GM12878 (cell line): Measurements from ENCODE around the gene EMILIN3. TPM values are rescaled to one million over a fixed set of nuclear protein-coding genes. Genes with fewer than 3 reads are reported as not detected.

ENCODE experiments used
- ATAC-seq: fragments of 200-7000 bp; cut with Tn5 transposase; 3 replicates; pipeline ENCODE4 v1.9.1; 2020; ENCODE audit warnings: mild to moderate bottlenecking, moderate library complexity
- BruUV-seq: library from RNA; stranded (reverse); fragments of 400-500 nt; replicated peaks from 2 replicates; lab custom pipeline; 2021; lab: Mats Ljungman, UMichigan
- CTCF ChIA-PET: fragments of 300-600 bp; sonication (Branson Sonifier 250); formaldehyde crosslinking; extraction: SDS; loops from one replicate; lab custom pipeline; 2021; ENCODE audit warnings: inconsistent platforms; lab: Yijun Ruan, JAX
- POLR2A ChIA-PET: fragments of 350-600 bp; formaldehyde crosslinking; extraction: SDS; loops from one replicate; lab custom pipeline; 2021; ENCODE audit warnings: inconsistent platforms; lab: Charles Lee
- RAD21 ChIA-PET: fragments of 300-600 bp; sonication (Branson Sonifier 250); formaldehyde crosslinking; loops from one replicate; lab custom pipeline; 2023; ENCODE audit warnings: antibody characterized with exemption; ENCODE audit not compliant: unreplicated experiment; lab: Charles Lee
- SMC1A ChIA-PET: fragments of 300-600 bp; sonication (Branson Sonifier 250); formaldehyde crosslinking; loops from one replicate; lab custom pipeline; 2023; ENCODE audit not compliant: unreplicated experiment, uncharacterized antibody; lab: Charles Lee
- DNase-seq: peaks from one replicate; pipeline ENCODE4 v3.0.0-alpha.2; 2011; ENCODE audit warnings: low read depth, low spot score
- FAIRE-seq: peaks from 3 replicates; lab custom pipeline; 2011; peaks lifted over from hg19 to GRCh38; lab: Jason Lieb, UNC
- H2AFZ ChIP-seq: 2 replicates; pipeline ENCODE4 v1.6.0; 2011; ENCODE audit warnings: low read depth, low read length, control low read depth; ENCODE audit not compliant: control insufficient read depth
- H3K27ac ChIP-seq: 2 replicates; pipeline ENCODE4 v1.5.1; 2011; ENCODE audit warnings: control low read depth; ENCODE audit not compliant: control insufficient read depth, insufficient read depth
- H3K27me3 ChIP-seq, 2 experiments: replicated peaks in 1 of 2; 2 replicates each; pipeline versions ENCODE4 v1.6.0 to v1.6.1; 2011; ENCODE audit warnings: low read length in 1 of 2; ENCODE audit not compliant: control insufficient read depth in 2 of 2, insufficient read depth in 2 of 2
- H3K36me3 ChIP-seq, 2 experiments: 2 replicates each; pipeline ENCODE4 v1.5.1; 2011; ENCODE audit warnings: low read length in 1 of 2; ENCODE audit not compliant: control insufficient read depth in 2 of 2, insufficient read depth in 2 of 2
- H3K4me1 ChIP-seq: 2 replicates; pipeline ENCODE4 v1.6.1; 2011; ENCODE audit warnings: mild to moderate bottlenecking, low read length, moderate library complexity, mixed read lengths; ENCODE audit not compliant: control insufficient read depth, insufficient read depth
- H3K4me2 ChIP-seq: 2 replicates; pipeline ENCODE4 v1.6.0; 2011; ENCODE audit warnings: control low read depth; ENCODE audit not compliant: control insufficient read depth, insufficient read depth
- H3K4me3 ChIP-seq: fragments of 200-600 bp; sonication (generic); 2 replicates; pipeline ENCODE4 v1.5.1; 2016
- H3K79me2 ChIP-seq: 2 replicates; pipeline ENCODE4 v1.6.0; 2011; ENCODE audit warnings: low read length; ENCODE audit not compliant: control insufficient read depth, insufficient read depth
- H3K9ac ChIP-seq: 2 replicates; pipeline ENCODE4 v1.8.0; 2011; ENCODE audit warnings: low read length, control low read depth, mixed read lengths; ENCODE audit not compliant: control insufficient read depth, insufficient read depth
- H3K9me3 ChIP-seq: replicated peaks from 3 replicates; pipeline ENCODE4 v1.5.1; 2011; ENCODE audit warnings: mild to moderate bottlenecking, low read length; ENCODE audit not compliant: control insufficient read depth, insufficient read depth
- H4K20me1 ChIP-seq: 2 replicates; pipeline ENCODE4 v1.6.0; 2011; ENCODE audit not compliant: control insufficient read depth, insufficient read depth
- CBFB ChIP-seq: IDR thresholded peaks from 2 replicates; pipeline ENCODE4 v1.6.1; 2016; ENCODE audit warnings: antibody characterized with exemption, low read depth
- IKZF1 ChIP-seq: fragments of 450-650 bp; conservative IDR thresholded peaks from 2 replicates; pipeline ENCODE4 v1.6.1; 2017; ENCODE audit warnings: antibody characterized with exemption, mild to moderate bottlenecking
- IKZF2 ChIP-seq, 2 experiments: fragments of 450-650 bp; IDR thresholded peaks; 2 replicates each; pipeline ENCODE4 v1.6.1; 2017; ENCODE audit warnings: mild to moderate bottlenecking in 2 of 2, moderate library complexity in 2 of 2
- LARP7 ChIP-seq: fragments of 450-650 bp; IDR thresholded peaks from 2 replicates; pipeline ENCODE4 v1.6.1; 2017; ENCODE audit warnings: mild to moderate bottlenecking
- PBX3 ChIP-seq: IDR thresholded peaks from 2 replicates; pipeline ENCODE4 v1.6.1; 2011; ENCODE audit warnings: mild to moderate bottlenecking, low read depth, low read length, moderate library complexity; ENCODE audit not compliant: insufficient replicate concordance
- RELA ChIP-seq: fragments of 450-650 bp; IDR thresholded peaks from 2 replicates; pipeline ENCODE4 v1.8.0; 2014; ENCODE audit warnings: borderline replicate concordance; ENCODE audit not compliant: partially characterized antibody
- SP1 ChIP-seq: IDR thresholded peaks from one replicate; pipeline ENCODE4 v1.6.1; 2011; ENCODE audit warnings: low read depth, low read length
- SPI1 ChIP-seq: IDR thresholded peaks from 2 replicates; pipeline ENCODE4 v1.6.1; 2011; ENCODE audit warnings: low read depth, mild to moderate bottlenecking, low read length, moderate library complexity, borderline replicate concordance; ENCODE audit not compliant: insufficient read depth
- SRF ChIP-seq, 2 experiments: IDR thresholded peaks; 2 replicates each; pipeline ENCODE4 v1.6.1; 2011; ENCODE audit warnings: low read depth in 2 of 2, low read length in 2 of 2, mild to moderate bottlenecking in 1 of 2, moderate library complexity in 1 of 2
- STAT3 ChIP-seq: IDR thresholded peaks from 2 replicates; pipeline ENCODE4 v1.6.1; 2011; ENCODE audit warnings: low read depth, low read length, improper control_type of control experiment
- SUZ12 ChIP-seq: fragments of 200-600 bp; sonication (generic); IDR thresholded peaks from one replicate; pipeline ENCODE4 v1.6.1; 2018; ENCODE audit warnings: antibody characterized with exemption, mild to moderate bottlenecking; ENCODE audit not compliant: unreplicated experiment
- TBL1XR1 ChIP-seq: IDR thresholded peaks from 2 replicates; pipeline ENCODE4 v1.6.1; 2012; ENCODE audit warnings: low read depth, low read length, improper control_type of control experiment
- TCF3 ChIP-seq: IDR thresholded peaks from 2 replicates; pipeline ENCODE4 v1.6.1; 2012; ENCODE audit warnings: low read depth, mild to moderate bottlenecking, low read length, borderline replicate concordance; ENCODE audit not compliant: insufficient read depth
- ZBED1 ChIP-seq: IDR thresholded peaks from 2 replicates; pipeline ENCODE4 v1.6.1; 2016; ENCODE audit warnings: borderline replicate concordance
- ZNF622 ChIP-seq: fragments of 450-650 bp; IDR thresholded peaks from 2 replicates; pipeline ENCODE4 v1.6.1; 2017; ENCODE audit warnings: mild to moderate bottlenecking, inconsistent platforms
- WGBS: methylation state at CpG from one replicate; pipeline ENCODE4 v1.1.6; 2016; ENCODE audit warnings: low lambda C conversion rate; ENCODE audit not compliant: insufficient replicate concordance, insufficient coverage; ENCODE audit errors: missing lambda C conversion rate; 5-methylcytosine and 5-hydroxymethylcytosine counted together
- in situ Hi-C: fragments of 300-500 bp; cut with MboI; formaldehyde crosslinking; loops from 9 replicates; pipeline ENCODE4 v1.14.3; 2018; ENCODE audit warnings: mixed read lengths
- intact Hi-C: fragments of 100-400 bp; cut with micrococcal nuclease; formaldehyde crosslinking; loops from one replicate; pipeline ENCODE4 v1.14.2; 2022; ENCODE audit not compliant: unreplicated experiment
- polyA plus RNA-seq, 11 experiments: library from polyadenylated mRNA; depleted of rRNA in 4 of 11; unstranded in 6 of 11; stranded (reverse) in 5 of 11; fragments of >200 nt; fragmentation: Nextera tagmentation in 4 of 11; fragmentation: Illumina TruSeq in 1 of 11; extraction: Ambion mirVana in 4 of 11; extraction: Trizol in 1 of 11; gene quantifications; 1 replicate in 1 of 11; 2 replicates in 10 of 11; pipeline versions ENCODE4 v1.2.1 to v1.2.3, GENCODE V29; 2011 to 2016; ENCODE audit warnings: inconsistent platforms in 2 of 11, missing spikeins in 2 of 11, low read depth in 1 of 11
- total RNA-seq, 4 experiments: library from RNA; depleted of rRNA in 3 of 4; stranded (reverse); fragments of >200 nt in 3 of 4; fragmentation: Illumina TruSeq in 1 of 4; extraction: Trizol in 1 of 4; gene quantifications; 2 replicates each; pipeline versions ENCODE4 v1.2.1 to v1.2.3, GENCODE V29; 2013 to 2021
- TF ChIP-seq, protein P1 (sequence below): IDR thresholded peaks from 2 replicates; pipeline ENCODE4 v1.6.1; 2012; ENCODE audit warnings: mild to moderate bottlenecking, low read depth, low read length
- TF ChIP-seq, protein P2 (sequence below): IDR thresholded peaks from 2 replicates; pipeline ENCODE4 v1.6.1; 2012; ENCODE audit warnings: low read depth, low read length, improper control_type of control experiment

The EMILIN3 gene
- total and polyA plus RNA-seq, 10 of the 15 experiments (the other 5 are each of a cell fraction or from before 2014, with no cell fraction given): not detected

DNA sequence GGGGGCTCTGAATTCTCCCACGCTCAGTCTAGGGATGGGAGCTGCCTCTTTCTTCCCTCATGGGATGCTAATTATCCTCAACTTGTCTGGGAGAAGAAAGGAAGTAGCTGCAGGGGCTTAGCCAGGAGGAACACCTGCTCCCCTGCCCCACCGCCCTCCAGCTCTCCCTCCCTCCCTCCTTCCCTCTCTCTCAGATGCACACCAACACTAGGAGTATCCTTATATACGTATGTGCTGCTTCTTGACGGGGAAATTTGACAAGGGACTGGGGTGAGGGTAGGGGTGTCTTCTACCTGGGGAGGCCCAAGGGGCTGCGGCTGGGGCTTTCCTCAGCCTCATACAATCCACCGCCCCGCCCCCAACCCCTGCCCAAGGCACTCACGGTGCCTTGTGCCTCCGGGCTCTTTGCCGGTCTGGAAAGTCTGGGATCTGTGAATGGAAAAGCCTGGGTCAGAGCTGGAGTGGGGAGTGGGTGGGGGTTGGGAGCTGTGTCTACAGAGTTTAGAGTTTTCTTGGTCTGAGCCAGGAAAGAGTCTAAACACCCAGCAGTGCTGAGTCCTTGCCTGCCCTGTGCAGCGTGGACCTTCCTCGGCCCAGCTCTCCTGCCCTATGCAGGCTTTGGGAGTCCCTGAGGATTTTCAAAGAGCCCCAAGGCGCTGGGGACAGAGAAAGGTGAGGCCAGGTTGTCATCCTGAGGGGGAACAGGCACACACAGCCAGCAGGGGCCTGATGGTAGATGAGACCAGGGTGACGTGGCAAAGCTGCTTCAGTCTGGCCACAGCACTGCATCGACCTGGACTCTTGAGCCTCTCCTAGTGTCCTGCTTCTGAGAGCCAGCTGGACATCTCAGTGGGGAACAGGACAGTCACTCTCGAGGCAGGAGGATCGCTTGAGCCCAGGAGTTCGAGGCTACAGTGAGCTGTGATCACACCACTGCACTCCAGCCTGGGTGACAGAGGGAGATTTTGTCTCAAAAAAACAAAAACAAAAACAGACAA lies 29.3 kb upstream of the EMILIN3 start:
- no peaks in the 10 kb centered on the region for H3K36me3 ChIP-seq
- CTCF ChIA-PET: no interaction called here
- POLR2A ChIA-PET: no interaction called here
- H3K79me2 ChIP-seq: no peaks in the 10 kb centered on the region
- 45% methylated on average over 17 of the region's 18 CpGs for WGBS
- no peak for TF ChIP-seq CBFB
- no peak for TF ChIP-seq SUZ12
- no peak for TF ChIP-seq SPI1
- TF ChIP-seq ZNF622: no peak
- TF ChIP-seq TCF3: no peak
- no peak for TF ChIP-seq RELA
- TF ChIP-seq LARP7: no peak
- TF ChIP-seq, protein P1, sequence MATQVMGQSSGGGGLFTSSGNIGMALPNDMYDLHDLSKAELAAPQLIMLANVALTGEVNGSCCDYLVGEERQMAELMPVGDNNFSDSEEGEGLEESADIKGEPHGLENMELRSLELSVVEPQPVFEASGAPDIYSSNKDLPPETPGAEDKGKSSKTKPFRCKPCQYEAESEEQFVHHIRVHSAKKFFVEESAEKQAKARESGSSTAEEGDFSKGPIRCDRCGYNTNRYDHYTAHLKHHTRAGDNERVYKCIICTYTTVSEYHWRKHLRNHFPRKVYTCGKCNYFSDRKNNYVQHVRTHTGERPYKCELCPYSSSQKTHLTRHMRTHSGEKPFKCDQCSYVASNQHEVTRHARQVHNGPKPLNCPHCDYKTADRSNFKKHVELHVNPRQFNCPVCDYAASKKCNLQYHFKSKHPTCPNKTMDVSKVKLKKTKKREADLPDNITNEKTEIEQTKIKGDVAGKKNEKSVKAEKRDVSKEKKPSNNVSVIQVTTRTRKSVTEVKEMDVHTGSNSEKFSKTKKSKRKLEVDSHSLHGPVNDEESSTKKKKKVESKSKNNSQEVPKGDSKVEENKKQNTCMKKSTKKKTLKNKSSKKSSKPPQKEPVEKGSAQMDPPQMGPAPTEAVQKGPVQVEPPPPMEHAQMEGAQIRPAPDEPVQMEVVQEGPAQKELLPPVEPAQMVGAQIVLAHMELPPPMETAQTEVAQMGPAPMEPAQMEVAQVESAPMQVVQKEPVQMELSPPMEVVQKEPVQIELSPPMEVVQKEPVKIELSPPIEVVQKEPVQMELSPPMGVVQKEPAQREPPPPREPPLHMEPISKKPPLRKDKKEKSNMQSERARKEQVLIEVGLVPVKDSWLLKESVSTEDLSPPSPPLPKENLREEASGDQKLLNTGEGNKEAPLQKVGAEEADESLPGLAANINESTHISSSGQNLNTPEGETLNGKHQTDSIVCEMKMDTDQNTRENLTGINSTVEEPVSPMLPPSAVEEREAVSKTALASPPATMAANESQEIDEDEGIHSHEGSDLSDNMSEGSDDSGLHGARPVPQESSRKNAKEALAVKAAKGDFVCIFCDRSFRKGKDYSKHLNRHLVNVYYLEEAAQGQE: no peak
- TF ChIP-seq IKZF2 (IDR thresholded peaks at IDR 0.05): no peak
- no peak for TF ChIP-seq IKZF1
- TF ChIP-seq, protein P2, sequence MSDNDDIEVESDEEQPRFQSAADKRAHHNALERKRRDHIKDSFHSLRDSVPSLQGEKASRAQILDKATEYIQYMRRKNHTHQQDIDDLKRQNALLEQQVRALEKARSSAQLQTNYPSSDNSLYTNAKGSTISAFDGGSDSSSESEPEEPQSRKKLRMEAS: no peak
- no peak for TF ChIP-seq STAT3
- no peak for TF ChIP-seq SRF (IDR thresholded peaks at IDR 0.05; ENCODE audit: low read depth in 2 of 2, low read length in 2 of 2)
- no peak for TF ChIP-seq ZBED1
- TF ChIP-seq PBX3: no peak
- no peak for TF ChIP-seq SP1
- no peak for TF ChIP-seq TBL1XR1
- H3K4me1 ChIP-seq: no peaks in the 10 kb centered on the region
- no peak overlapping the region for H2AFZ ChIP-seq
- intact Hi-C loops (no loop called here), in situ Hi-C loops (no loop called here)
- no peak overlapping the region for H3K4me2 ChIP-seq
- ATAC-seq: peak; percentile 22; the same call in 1 of the 3 replicates
- H3K9me3 ChIP-seq: no peaks in the 10 kb centered on the region
- SMC1A ChIA-PET: no interaction called here
- RAD21 ChIA-PET: no interaction called here
- no peak for DNase-seq
- no peak overlapping the region for H3K27ac ChIP-seq
- BruUV-seq: no TSS peak
- H3K27me3 ChIP-seq: no peaks in the 10 kb centered on the region
- H3K9ac ChIP-seq: no peak overlapping the region
- H3K4me3 ChIP-seq: no peak overlapping the region
- no peaks in the 10 kb centered on the region for H4K20me1 ChIP-seq
- no peak for FAIRE-seq
